Endothelial cell of umbilical vein (primary cell): ENCODE data around the gene FCMR. TPM values are rescaled to one million over a fixed set of nuclear protein-coding genes. Genes with fewer than 3 reads are reported as not detected.
"Not testable (repeated sequence)": the region's sequence is repeated elsewhere in the genome, so short reads cannot be mapped to it uniquely, and the experiment has no call there.

Experiments
- BruUV-seq: library from RNA; stranded (reverse); fragments of 400-500 nt; replicated peaks from 2 replicates; lab custom pipeline; 2021; lab: Mats Ljungman, UMichigan
- CTCF ChIA-PET: fragments of 300-600, 350-600 bp; sonication (Branson Sonifier 250); formaldehyde crosslinking; loops from one replicate; lab custom pipeline; 2021; ENCODE audit warnings: antibody characterized with exemption, inconsistent platforms; lab: Charles Lee
- POLR2A ChIA-PET: fragments of 300-600, 350-600 bp; sonication (Branson Sonifier 250); formaldehyde crosslinking; loops from one replicate; lab custom pipeline; 2021; ENCODE audit warnings: antibody characterized with exemption, inconsistent platforms; lab: Charles Lee
- DNase-seq: peaks from one replicate; pipeline ENCODE4 v3.0.0-alpha.2; 2011; ENCODE audit warnings: low read depth, low spot score
- FAIRE-seq: peaks from 2 replicates; lab custom pipeline; 2011; peaks lifted over from hg19 to GRCh38; lab: Jason Lieb, UNC
- H2AFZ ChIP-seq: 2 replicates; pipeline ENCODE4 v1.6.0; 2012; ENCODE audit warnings: low read depth, low read length, control low read depth, inconsistent platforms
- H3K27ac ChIP-seq: 2 replicates; pipeline ENCODE4 v1.5.1; 2011; ENCODE audit warnings: low read depth, mild to moderate bottlenecking, control low read depth, low read length, moderate library complexity; ENCODE audit not compliant: insufficient read depth
- H3K27me3 ChIP-seq, 2 experiments: 2 replicates each; pipeline versions ENCODE4 v1.6.0 to v1.6.1; 2011; ENCODE audit warnings: low read length in 2 of 2, mixed read lengths in 1 of 2; ENCODE audit not compliant: control insufficient read depth in 2 of 2, insufficient read depth in 2 of 2
- H3K36me3 ChIP-seq, 2 experiments: 2 replicates in 1 of 2; 3 replicates in 1 of 2; pipeline ENCODE4 v1.5.1; 2011; ENCODE audit warnings: low read length in 2 of 2, mild to moderate bottlenecking in 1 of 2, moderate library complexity in 1 of 2; ENCODE audit not compliant: control insufficient read depth in 2 of 2, insufficient read depth in 2 of 2; ENCODE audit errors: extremely low read depth in 1 of 2
- H3K4me1 ChIP-seq: 3 replicates; pipeline ENCODE4 v1.5.1; 2011; ENCODE audit warnings: mild to moderate bottlenecking, low read length; ENCODE audit not compliant: control insufficient read depth, insufficient read depth; ENCODE audit errors: extremely low read depth
- H3K4me2 ChIP-seq: 2 replicates; pipeline ENCODE4 v1.6.1; 2011; ENCODE audit warnings: low read length, control low read depth, mixed read lengths; ENCODE audit not compliant: insufficient read depth
- H3K4me3 ChIP-seq, 3 experiments: fragments of 200-600 bp in 1 of 3; sonication (generic), shearing (Covaris generic) in 1 of 3; replicated peaks in 1 of 3; 2 replicates each; pipeline ENCODE4 v1.5.1; 2011 to 2016; ENCODE audit warnings: control low read depth in 3 of 3, low read length in 3 of 3, mild to moderate bottlenecking in 2 of 3, inconsistent platforms in 1 of 3, low read depth in 1 of 3, moderate library complexity in 1 of 3; ENCODE audit not compliant: insufficient read depth in 1 of 3
- H3K79me2 ChIP-seq: 2 replicates; pipeline ENCODE4 v1.6.0; 2012; ENCODE audit warnings: low read length, inconsistent platforms; ENCODE audit not compliant: control insufficient read depth, insufficient read depth
- H3K9ac ChIP-seq: replicated peaks from 2 replicates; pipeline ENCODE3; 2011; ENCODE audit warnings: low read length, control low read depth; ENCODE audit not compliant: insufficient read depth; ENCODE audit errors: extremely low read depth
- H3K9me1 ChIP-seq: replicated peaks from 3 replicates; pipeline ENCODE4 v1.6.0; 2011; ENCODE audit warnings: mild to moderate bottlenecking, low read length; ENCODE audit not compliant: control insufficient read depth, insufficient read depth; ENCODE audit errors: extremely low read depth
- H3K9me3 ChIP-seq: replicated peaks from 2 replicates; pipeline ENCODE4 v1.5.1; 2012; ENCODE audit warnings: low read length, inconsistent platforms; ENCODE audit not compliant: control insufficient read depth, insufficient read depth
- H4K20me1 ChIP-seq: replicated peaks from 2 replicates; pipeline ENCODE3; 2011; ENCODE audit warnings: mild to moderate bottlenecking, low read length; ENCODE audit not compliant: control insufficient read depth, insufficient read depth; ENCODE audit errors: extremely low read depth
- EZH2 ChIP-seq: IDR thresholded peaks from 2 replicates; pipeline ENCODE4 v1.6.1; 2012; ENCODE audit warnings: borderline replicate concordance, low read depth, mild to moderate bottlenecking, moderate library complexity, low read length, inconsistent platforms; ENCODE audit not compliant: severe bottlenecking
- FOS ChIP-seq: IDR thresholded peaks from 2 replicates; pipeline ENCODE4 v1.6.1; 2011; ENCODE audit warnings: mild to moderate bottlenecking, low read length, moderate library complexity, borderline replicate concordance; ENCODE audit not compliant: insufficient read depth
- GATA2 ChIP-seq: IDR thresholded peaks from 2 replicates; pipeline ENCODE4 v1.7.0; 2011; ENCODE audit warnings: low read depth, mild to moderate bottlenecking, moderate library complexity, mixed read lengths, low read length; ENCODE audit not compliant: insufficient read length, insufficient read depth
- JUN ChIP-seq: IDR thresholded peaks from 2 replicates; pipeline ENCODE4 v1.6.1; 2011; ENCODE audit warnings: borderline replicate concordance, low read depth; ENCODE audit not compliant: insufficient read length, insufficient read depth
- MYC ChIP-seq: IDR thresholded peaks from one replicate; pipeline ENCODE4 v1.6.1; 2011; ENCODE audit warnings: mild to moderate bottlenecking, low read depth, low read length
- POLR2A ChIP-seq: IDR thresholded peaks from 2 replicates; pipeline ENCODE4 v1.6.1; 2012; ENCODE audit warnings: low read depth, mild to moderate bottlenecking, control low read depth, low read length
- POLR2AphosphoS5 ChIP-seq: IDR thresholded peaks from 2 replicates; pipeline ENCODE4 v1.6.1; 2012; ENCODE audit warnings: low read depth, mild to moderate bottlenecking, control low read depth, low read length, moderate library complexity; ENCODE audit not compliant: insufficient read depth
- dilution Hi-C: fragments of 300-500 bp; cut with MboI; formaldehyde crosslinking; loops from one replicate; pipeline ENCODE4 v1.15.0; 2019; ENCODE audit warnings: low sequenced_read_pairs; ENCODE audit not compliant: extremely low pct_ligation_motif_present
- intact Hi-C: fragments of 100-400 bp; cut with micrococcal nuclease; formaldehyde crosslinking; loops from one replicate; pipeline ENCODE4 v1.10.0; 2022
- polyA plus RNA-seq, 4 experiments: library from polyadenylated mRNA; depleted of rRNA in 3 of 4; stranded (reverse) in 3 of 4; unstranded in 1 of 4; fragments of >200 nt; gene quantifications; 2 replicates each; pipeline versions ENCODE4 v1.2.1 to v1.2.3, GENCODE V29; 2011 to 2012; ENCODE audit warnings: missing spikeins in 1 of 4
- total RNA-seq: library from RNA; stranded (reverse); gene quantifications from 2 replicates; pipeline ENCODE4 v1.2.3, GENCODE V29; 2021
- TF ChIP-seq, protein P1 (sequence below): IDR thresholded peaks from 2 replicates; pipeline ENCODE4 v1.6.1; 2011; ENCODE audit not compliant: insufficient read depth, insufficient read length
- TF ChIP-seq, protein P2 (sequence below), 2 donors: IDR thresholded peaks; 1 replicate in 1 of 2; 2 replicates in 1 of 2; pipeline ENCODE4 v1.5.1; 2011; ENCODE audit warnings: low read length in 2 of 2, mild to moderate bottlenecking in 2 of 2, moderate library complexity in 2 of 2, control low read depth in 1 of 2, inconsistent platforms in 1 of 2, low read depth in 1 of 2; ENCODE audit not compliant: insufficient read depth in 1 of 2; ENCODE audit errors: extremely low read depth in 1 of 2

FCMR gene
- total and polyA plus RNA-seq, 2 donors (not counting 3 experiments of a cell fraction or from before 2014, with no cell fraction given) = not detected

DNA sequence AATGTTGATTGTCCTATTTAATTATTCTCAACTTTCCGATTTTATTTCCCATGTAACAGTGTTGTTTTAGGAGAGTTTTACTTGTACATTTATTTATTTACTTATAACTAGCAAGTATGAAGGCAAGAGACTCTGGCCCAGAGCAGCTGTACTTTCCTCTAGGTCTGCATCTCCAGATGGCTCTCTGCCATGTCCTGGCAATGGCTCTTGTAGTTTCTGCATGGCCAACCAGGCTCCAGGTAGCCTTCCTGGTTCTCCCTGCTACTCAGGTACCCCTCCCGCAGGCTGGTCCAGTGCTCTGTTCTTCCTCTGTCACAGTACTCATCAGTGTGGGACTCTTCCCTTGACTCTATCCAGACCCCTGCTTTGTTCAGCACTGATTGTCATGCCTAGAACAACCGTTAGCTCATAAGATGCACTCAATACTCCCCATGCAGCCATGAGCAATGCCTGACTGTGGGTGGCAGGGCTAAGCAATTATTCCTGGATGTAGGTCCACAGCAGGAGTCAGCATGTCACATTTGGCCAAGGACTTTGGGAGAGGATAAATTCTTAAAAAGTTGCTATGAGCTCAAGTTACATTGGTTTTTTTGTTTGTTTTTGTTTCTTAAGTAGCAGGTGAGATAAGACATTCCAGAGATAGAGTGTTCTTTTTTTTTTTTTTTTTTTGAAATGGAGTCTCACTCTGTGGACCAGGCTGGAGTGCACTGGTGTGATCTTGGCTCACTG, 67.2 kb downstream of the FCMR start:
- POLR2A ChIA-PET = no interaction called here
- H3K9me3 ChIP-seq = no peaks in the 10 kb centered on the region

DNA sequence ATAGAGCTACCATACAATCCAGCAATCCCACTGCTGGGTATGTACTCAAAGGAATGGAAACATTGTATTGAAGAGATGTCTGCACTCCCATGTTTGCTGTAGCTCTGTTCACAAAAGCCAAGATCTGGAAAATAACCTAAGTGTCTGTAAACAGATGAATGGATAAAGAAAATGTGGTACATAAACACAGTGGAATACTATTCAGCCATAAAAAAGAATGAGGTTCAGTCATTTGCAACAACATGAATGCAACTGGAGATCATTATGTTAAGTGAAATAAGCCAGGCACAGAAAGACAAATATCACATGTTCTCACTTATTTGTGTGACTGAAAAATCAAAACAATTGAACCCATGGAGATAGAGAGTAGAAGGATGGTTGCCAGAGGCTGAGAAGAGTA, 68.0 kb downstream of the FCMR start:
- FAIRE-seq, POLR2A ChIA-PET, H3K9me1 ChIP-seq, H3K9me3 ChIP-seq, BruUV-seq, H3K9ac ChIP-seq, H4K20me1 ChIP-seq, DNase-seq, H3K4me3 ChIP-seq, H3K36me3 ChIP-seq, H2AFZ ChIP-seq, H3K27me3 ChIP-seq, H3K27ac ChIP-seq, H3K4me2 ChIP-seq, intact Hi-C loops, H3K4me1 ChIP-seq, dilution Hi-C loops, H3K79me2 ChIP-seq: not testable (repeated sequence)
- CTCF ChIA-PET = interaction anchor here (1.8 kb wide), 1 partner anchor 33 kb away, joined by 3 read pairs; no protein-coding TSS in a partner anchor

More for the DNA sequence above, 67.2 kb downstream of the FCMR start:
- FAIRE-seq = no peak
- H3K27ac ChIP-seq = no peak overlapping the region
- H3K36me3 ChIP-seq = no peaks in the 10 kb centered on the region
- H3K4me3 ChIP-seq = no peak overlapping the region
- no peaks in the 10 kb centered on the region for H3K9me1 ChIP-seq
- no peak overlapping the region for H2AFZ ChIP-seq
- no peak overlapping the region for H3K4me2 ChIP-seq
- CTCF ChIA-PET = interaction anchor here (0.6 to 1.8 kb wide), 4 partner anchors 23 to 909 kb away, joined by 3 to 4 read pairs (median 4); no protein-coding TSS in a partner anchor
- intact Hi-C loops = no loop called here
- H3K79me2 ChIP-seq = no peaks in the 10 kb centered on the region
- no peak for DNase-seq
- no peaks in the 10 kb centered on the region for H4K20me1 ChIP-seq
- no peaks in the 10 kb centered on the region for H3K4me1 ChIP-seq
- no TSS peak for BruUV-seq
- dilution Hi-C loops = no loop called here
- no peak for TF ChIP-seq MYC
- TF ChIP-seq POLR2A = no peak
- no peak for TF ChIP-seq GATA2
- TF ChIP-seq POLR2AphosphoS5 = no peak
- no peak for TF ChIP-seq EZH2
- TF ChIP-seq, protein P1, sequence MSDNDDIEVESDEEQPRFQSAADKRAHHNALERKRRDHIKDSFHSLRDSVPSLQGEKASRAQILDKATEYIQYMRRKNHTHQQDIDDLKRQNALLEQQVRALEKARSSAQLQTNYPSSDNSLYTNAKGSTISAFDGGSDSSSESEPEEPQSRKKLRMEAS = no peak
- TF ChIP-seq, protein P2, sequence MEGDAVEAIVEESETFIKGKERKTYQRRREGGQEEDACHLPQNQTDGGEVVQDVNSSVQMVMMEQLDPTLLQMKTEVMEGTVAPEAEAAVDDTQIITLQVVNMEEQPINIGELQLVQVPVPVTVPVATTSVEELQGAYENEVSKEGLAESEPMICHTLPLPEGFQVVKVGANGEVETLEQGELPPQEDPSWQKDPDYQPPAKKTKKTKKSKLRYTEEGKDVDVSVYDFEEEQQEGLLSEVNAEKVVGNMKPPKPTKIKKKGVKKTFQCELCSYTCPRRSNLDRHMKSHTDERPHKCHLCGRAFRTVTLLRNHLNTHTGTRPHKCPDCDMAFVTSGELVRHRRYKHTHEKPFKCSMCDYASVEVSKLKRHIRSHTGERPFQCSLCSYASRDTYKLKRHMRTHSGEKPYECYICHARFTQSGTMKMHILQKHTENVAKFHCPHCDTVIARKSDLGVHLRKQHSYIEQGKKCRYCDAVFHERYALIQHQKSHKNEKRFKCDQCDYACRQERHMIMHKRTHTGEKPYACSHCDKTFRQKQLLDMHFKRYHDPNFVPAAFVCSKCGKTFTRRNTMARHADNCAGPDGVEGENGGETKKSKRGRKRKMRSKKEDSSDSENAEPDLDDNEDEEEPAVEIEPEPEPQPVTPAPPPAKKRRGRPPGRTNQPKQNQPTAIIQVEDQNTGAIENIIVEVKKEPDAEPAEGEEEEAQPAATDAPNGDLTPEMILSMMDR (IDR thresholded peaks at IDR 0.05; ENCODE audit: extremely low read depth in 1 of 2, insufficient read depth in 1 of 2, low read depth in 1 of 2, low read length in 2 of 2) = no peak
- no peak for TF ChIP-seq FOS
- no peak for TF ChIP-seq JUN
- H3K9ac ChIP-seq = no peak overlapping the region
- peaks cover 0 to 3% of the 10 kb centered on the region in 2 experiments for H3K27me3 ChIP-seq
